Tibial nerve (tissue), 4 donors: ENCODE measurements around the gene KRT84.

Experiments used
- CTCF ChIP-seq, 5 experiments: fragments of 200-600 bp in 3 of 5; fragments of 450-650 bp in 2 of 5; sonication (generic) in 3 of 5; IDR thresholded peaks; one replicate each; pipeline ENCODE4 v1.5.1; 2016 to 2019; ENCODE audit warnings: antibody characterized with exemption in 5 of 5, mild to moderate bottlenecking in 3 of 5, moderate library complexity in 2 of 5
- EP300 ChIP-seq, 2 donors: sonication (generic); formaldehyde crosslinking; IDR thresholded peaks; one replicate each; pipeline ENCODE4 v1.6.1; 2017; ENCODE audit warnings: antibody characterized with exemption in 2 of 2, mild to moderate bottlenecking in 1 of 2
- POLR2A ChIP-seq, 2 donors: fragments of 450-650 bp; IDR thresholded peaks; one replicate each; pipeline ENCODE4 v1.6.1; 2017; ENCODE audit warnings: antibody characterized with exemption in 2 of 2, mild to moderate bottlenecking in 2 of 2, moderate library complexity in 2 of 2

- TF ChIP-seq POLR2A (IDR thresholded peaks at IDR 0.05) (no peak), CTCF (IDR thresholded peaks at IDR 0.05) (no peak), EP300 (IDR thresholded peaks at IDR 0.05) (no peak)
Measured at GRCh38 chr12:52334185-52334584, 51.3 kb downstream of the KRT84 start.
